ENCODE results near the gene CTDSP1. TPM values are rescaled to one million over a fixed set of nuclear protein-coding genes. Genes with fewer than 3 reads are reported as not detected.

The CTDSP1 gene
- total RNA-seq, 1 experiment from 2014 or later: 25.4 TPM

- TF ChIP-seq ZNF425 (CRISPR knock-in tag; conservative IDR thresholded peaks at IDR 0.05) (no peak), TCF7 (CRISPR knock-in tag; IDR thresholded peaks at IDR 0.05; ENCODE audit: low read depth) (no peak), NFE2L1 (CRISPR knock-in tag; IDR thresholded peaks at IDR 0.05) (no peak), CTCF (IDR thresholded peaks at IDR 0.05) (no peak)
Measured at GRCh38 chr2:218448934-218449333, 49.3 kb downstream of the CTDSP1 start (continued).

- Mint-ChIP-seq H3K4me3 (no peak overlapping the region), H3K27me3 (ENCODE audit: low read depth) (no peaks in the 10 kb centered on the region), H3K9me3 (peaks cover 8% of the 10 kb centered on the region; the same call in 1 of the 2 replicates), H3K36me3 (peaks cover 50% of the 10 kb centered on the region), H3K27ac (no peak overlapping the region), H3K4me1 (peaks cover 11% of the 10 kb centered on the region)
- DNase-seq (ENCODE audit: low spot score) (no peak), ATAC-seq (no peak)
- POLR2A ChIA-PET: no interaction called here
- CTCF ChIA-PET: interaction anchor here (1.1 kb wide), 1 partner anchor 56 kb away, joined by 5 read pairs; no protein-coding TSS in a partner anchor
- TF ChIP-seq CDX4 (CRISPR knock-in tag; IDR thresholded peaks at IDR 0.05; ENCODE audit: borderline replicate concordance) (no peak), SMAD4 (CRISPR knock-in tag; IDR thresholded peaks at IDR 0.05) (no peak), ERG (CRISPR knock-in tag; IDR thresholded peaks at IDR 0.05) (no peak), ZNF416 (CRISPR knock-in tag; IDR thresholded peaks at IDR 0.05) (no peak), IRF1 (CRISPR knock-in tag; IDR thresholded peaks at IDR 0.05) (no peak), AR (CRISPR knock-in tag; IDR thresholded peaks at IDR 0.05) (no peak), ZNF317 (CRISPR knock-in tag; IDR thresholded peaks at IDR 0.05; ENCODE audit: borderline replicate concordance, low read depth) (no peak), ATF1 (CRISPR knock-in tag; IDR thresholded peaks at IDR 0.05) (no peak), ZNF219 (CRISPR knock-in tag; IDR thresholded peaks at IDR 0.05; ENCODE audit: borderline replicate concordance) (no peak), FOXP1 (CRISPR knock-in tag; IDR thresholded peaks at IDR 0.05; ENCODE audit: borderline replicate concordance) (no peak), TP53 (CRISPR knock-in tag; IDR thresholded peaks at IDR 0.05) (no peak), PRRX2 (CRISPR knock-in tag; IDR thresholded peaks at IDR 0.05) (no peak), ZBTB21 (CRISPR knock-in tag; IDR thresholded peaks at IDR 0.05; ENCODE audit: borderline replicate concordance) (no peak), HMGXB4 (CRISPR knock-in tag; IDR thresholded peaks at IDR 0.05) (no peak), NR2C2 (CRISPR knock-in tag; IDR thresholded peaks at IDR 0.05) (no peak), HMGA2 (CRISPR knock-in tag; IDR thresholded peaks at IDR 0.05) (no peak), FOXK1 (CRISPR knock-in tag; IDR thresholded peaks at IDR 0.05) (no peak), TEAD1 (CRISPR knock-in tag; IDR thresholded peaks at IDR 0.05) (no peak)
Measured at GRCh38 chr2:218452079-218452478, 52.4 kb downstream of the CTDSP1 start.

Data from WTC11 (cell line).